KMS-11 (cell line): ENCODE data around the gene OAT.

Experiments
- H2AFZ ChIP-seq: fragments of 200-600 bp; sonication (generic); 2 replicates; pipeline ENCODE4 v1.6.1; 2016; ENCODE audit warnings: antibody characterized with exemption, mixed run types, low read depth
- H3K27ac ChIP-seq: fragments of 200-600 bp; sonication (generic); 2 replicates; pipeline ENCODE4 v1.6.1; 2016; ENCODE audit warnings: mild to moderate bottlenecking, mixed run types
- H3K27me3 ChIP-seq: fragments of 200-600 bp; sonication (generic); 2 replicates; pipeline ENCODE4 v1.6.1; 2017; ENCODE audit warnings: mild to moderate bottlenecking, low read depth, mixed run types, moderate library complexity; ENCODE audit not compliant: insufficient read depth
- H3K36me3 ChIP-seq: fragments of 200-600 bp; sonication (generic); 2 replicates; pipeline ENCODE4 v1.6.1; 2017; ENCODE audit warnings: mild to moderate bottlenecking, mixed run types; ENCODE audit not compliant: insufficient read depth
- H3K4me1 ChIP-seq: fragments of 200-600 bp; sonication (generic); 2 replicates; pipeline ENCODE4 v1.6.1; 2016; ENCODE audit warnings: mild to moderate bottlenecking, low read depth, mixed run types; ENCODE audit not compliant: poor library complexity, severe bottlenecking
- H3K4me2 ChIP-seq: fragments of 200-600 bp; sonication (generic); 2 replicates; pipeline ENCODE4 v1.7.0; 2016; ENCODE audit warnings: mild to moderate bottlenecking, mixed run types
- H3K4me3 ChIP-seq: fragments of 200-600 bp; sonication (generic); IDR thresholded peaks from 2 replicates; pipeline ENCODE4 v1.6.1; 2017; ENCODE audit warnings: low read depth, low read length, mixed read lengths; ENCODE audit not compliant: insufficient read depth
- H3K79me2 ChIP-seq: fragments of 200-600 bp; sonication (generic); 2 replicates; pipeline ENCODE4 v1.6.1; 2016; ENCODE audit warnings: low read depth, mixed run types; ENCODE audit not compliant: insufficient read depth
- H3K9ac ChIP-seq: fragments of 200-600 bp; sonication (generic); 2 replicates; pipeline ENCODE4 v1.6.1; 2016; ENCODE audit warnings: mild to moderate bottlenecking, mixed run types
- H4K20me1 ChIP-seq: fragments of 200-600 bp; sonication (generic); 2 replicates; pipeline ENCODE4 v1.6.1; 2016; ENCODE audit warnings: mild to moderate bottlenecking, mixed run types; ENCODE audit not compliant: insufficient read depth
- CTCF ChIP-seq: fragments of 200-600 bp; sonication (generic); conservative IDR thresholded peaks from 2 replicates; pipeline ENCODE4 v1.6.1; 2017; ENCODE audit warnings: low read depth, mild to moderate bottlenecking, antibody characterized with exemption, low read length, moderate library complexity, mixed read lengths

The OAT gene

GRCh38 chr10:124354411-124355382 is 64.0 kb downstream of the OAT start:
- Histone ChIP-seq H3K4me2 (no peak overlapping the region), H3K27ac (no peak overlapping the region), H3K4me1 (no peaks in the 10 kb centered on the region), H2AFZ (no peak overlapping the region), H3K79me2 (no peaks in the 10 kb centered on the region), H3K36me3 (no peaks in the 10 kb centered on the region), H3K27me3 (no peaks in the 10 kb centered on the region), H4K20me1 (no peaks in the 10 kb centered on the region), H3K4me3 (no peak overlapping the region), H3K9ac (no peak overlapping the region)
- no peak for TF ChIP-seq CTCF

DNA sequence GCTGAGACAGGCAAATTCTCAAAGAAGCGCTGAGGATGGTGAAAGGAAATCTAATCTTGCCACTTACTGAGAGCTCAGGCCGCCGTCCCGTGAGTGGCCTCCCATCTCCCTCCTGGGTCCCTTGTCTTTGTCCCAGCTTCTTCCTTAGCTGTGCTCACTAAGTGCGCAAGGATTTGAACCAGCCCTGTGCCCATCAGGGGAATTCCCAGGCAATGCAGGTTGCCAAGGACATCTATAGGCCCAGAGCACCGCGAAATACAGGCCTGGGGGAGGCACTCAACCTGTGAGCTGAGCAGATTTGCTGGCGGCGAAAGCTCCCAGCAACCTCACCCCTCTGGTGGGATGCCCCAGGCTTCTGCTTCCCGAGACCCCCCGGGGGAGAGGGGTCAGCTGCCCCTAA is 64.8 kb downstream of the OAT start:
- Histone ChIP-seq H4K20me1 (no peaks in the 10 kb centered on the region), H3K27me3 (no peaks in the 10 kb centered on the region), H3K4me3 (no peak overlapping the region), H3K36me3 (no peaks in the 10 kb centered on the region), H3K9ac (no peak overlapping the region), H3K79me2 (no peaks in the 10 kb centered on the region), H3K27ac (no peak overlapping the region), H3K4me2 (no peak overlapping the region), H2AFZ (no peak overlapping the region), H3K4me1 (no peaks in the 10 kb centered on the region)
- TF ChIP-seq CTCF, result no peak

DNA sequence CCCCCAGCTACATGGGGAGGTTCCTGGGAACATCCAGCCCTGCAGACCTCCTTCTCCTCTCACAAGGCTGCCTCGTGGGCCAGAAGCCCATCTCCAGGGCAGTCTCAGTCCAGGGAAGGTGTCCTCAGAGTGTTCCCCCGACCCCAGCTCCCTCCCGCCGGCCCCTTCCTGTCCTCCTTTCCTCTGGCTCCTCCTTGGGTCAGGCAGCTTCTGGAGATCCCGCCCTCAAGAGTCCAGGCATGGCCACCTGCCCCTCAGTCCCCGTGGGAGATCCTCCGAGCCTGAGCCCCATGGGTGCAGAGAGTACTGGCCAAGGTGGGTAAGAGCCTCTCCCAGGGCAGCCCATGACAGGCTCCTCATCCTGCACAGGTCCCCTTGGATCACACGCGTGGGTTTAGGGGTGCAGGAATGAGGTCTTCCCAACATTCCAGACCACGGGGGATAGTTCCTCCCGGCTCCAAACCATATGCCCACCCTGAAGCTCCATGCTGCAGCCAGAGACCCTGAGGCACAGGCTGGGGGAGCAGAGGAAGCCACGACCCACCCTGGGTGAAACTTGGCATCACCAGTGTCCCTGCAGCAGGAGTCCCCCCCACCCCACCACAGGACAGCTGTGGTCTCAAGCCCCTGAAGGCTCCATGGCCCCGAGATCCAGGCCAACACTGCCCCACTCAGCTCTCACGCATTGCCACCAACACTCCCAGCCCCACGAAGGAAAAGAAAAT is 65.5 kb downstream of the OAT start:
- Histone ChIP-seq H3K27me3 (no peaks in the 10 kb centered on the region), H3K36me3 (no peaks in the 10 kb centered on the region), H2AFZ (no peak overlapping the region), H3K4me3 (no peak overlapping the region), H3K4me1 (no peaks in the 10 kb centered on the region), H3K27ac (no peak overlapping the region), H3K9ac (no peak overlapping the region), H3K4me2 (no peak overlapping the region), H3K79me2 (no peaks in the 10 kb centered on the region), H4K20me1 (no peaks in the 10 kb centered on the region)
- no peak for TF ChIP-seq CTCF

DNA sequence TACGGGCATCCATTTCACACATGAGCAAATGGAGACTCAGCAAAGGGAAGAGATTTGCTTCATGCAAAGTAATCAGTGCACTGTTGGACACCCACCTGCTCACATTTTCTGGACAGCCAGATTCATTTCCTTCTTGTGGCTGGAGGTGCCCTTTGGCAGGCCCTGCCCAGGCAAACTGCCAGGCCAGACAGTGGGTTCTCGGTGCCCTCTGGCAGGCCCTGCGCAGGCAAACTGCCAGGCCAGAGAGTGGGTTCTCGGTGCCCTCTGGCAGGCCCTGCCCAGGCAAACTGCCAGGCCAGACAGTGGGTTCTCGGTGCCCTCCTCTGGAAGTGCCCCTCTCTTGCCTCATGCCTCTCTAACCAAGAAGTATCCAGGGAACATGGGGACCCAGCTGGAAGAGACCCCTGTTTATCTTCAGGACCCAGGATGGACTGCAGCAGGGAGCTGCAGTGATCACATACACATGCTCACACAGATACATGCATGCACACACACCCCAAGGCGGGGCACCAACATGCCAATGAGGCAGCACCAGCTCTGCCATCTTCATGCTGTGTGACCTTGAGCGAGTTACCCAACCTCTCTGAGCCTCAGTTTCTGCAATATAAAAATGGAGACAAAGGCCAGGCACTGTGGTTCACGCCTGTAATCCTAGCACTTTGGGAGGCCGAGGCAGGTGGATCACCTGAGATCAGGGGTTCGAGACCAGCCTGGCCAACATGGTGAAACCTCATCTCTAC is 67.1 kb downstream of the OAT start:
- no peaks in the 10 kb centered on the region for H3K36me3 ChIP-seq
- no peaks in the 10 kb centered on the region for H3K27me3 ChIP-seq
- no peak for TF ChIP-seq CTCF
- no peaks in the 10 kb centered on the region for H4K20me1 ChIP-seq
- no peaks in the 10 kb centered on the region for H3K79me2 ChIP-seq
- no peak overlapping the region for H3K4me3 ChIP-seq
- no peak overlapping the region for H3K4me2 ChIP-seq
- H2AFZ ChIP-seq, result no peak overlapping the region
- no peaks in the 10 kb centered on the region for H3K4me1 ChIP-seq
- H3K9ac ChIP-seq, result no peak overlapping the region
- H3K27ac ChIP-seq, result no peak overlapping the region
